ENCODE results near the gene USP17L12. TPM values are rescaled to one million over a fixed set of nuclear protein-coding genes. Genes with fewer than 3 reads are reported as not detected.
"Not testable (repeated sequence)": the region's sequence is repeated elsewhere in the genome, so short reads cannot be mapped to it uniquely, and the experiment has no call there.

Gene USP17L12
- total RNA-seq, 2 donors from 2014 or later: not detected

DNA sequence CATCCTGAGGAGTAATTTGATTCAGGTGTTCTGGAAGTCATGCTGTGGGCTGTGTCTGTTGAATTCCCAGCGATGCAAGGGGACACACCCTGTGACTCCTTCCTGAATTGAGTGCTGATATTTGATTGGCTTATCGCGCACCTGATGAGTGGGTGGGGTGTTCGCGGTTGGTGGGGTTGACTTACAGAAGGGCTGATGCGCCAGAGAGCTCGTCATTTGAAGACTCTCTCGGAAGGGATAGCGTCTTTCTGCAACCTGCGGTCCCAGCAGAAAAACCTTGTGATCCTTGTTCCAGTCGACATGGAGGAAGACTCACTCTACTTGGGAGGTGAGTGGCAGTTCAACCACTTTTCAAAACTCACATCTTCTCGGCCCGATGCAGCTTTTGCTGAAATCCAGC is 42.6 kb downstream of the USP17L12 start, which contains the start of gene USP17L21:
USP17L21 (plus strand) TSS at position 301 of the 400 bp plus-strand sequence; CDS start at position 301, 0 bp downstream.
- H3K4me1 ChIP-seq; intact Hi-C loops (cut with DNase I); H3K9me3 ChIP-seq; H3K4me3 ChIP-seq; H3K27ac ChIP-seq; H3K27me3 ChIP-seq; H3K9ac ChIP-seq (ENCODE audit: low read depth in 2 of 2, low read length in 2 of 2); DNase-seq; H3K36me3 ChIP-seq: not testable (repeated sequence)

DNA sequence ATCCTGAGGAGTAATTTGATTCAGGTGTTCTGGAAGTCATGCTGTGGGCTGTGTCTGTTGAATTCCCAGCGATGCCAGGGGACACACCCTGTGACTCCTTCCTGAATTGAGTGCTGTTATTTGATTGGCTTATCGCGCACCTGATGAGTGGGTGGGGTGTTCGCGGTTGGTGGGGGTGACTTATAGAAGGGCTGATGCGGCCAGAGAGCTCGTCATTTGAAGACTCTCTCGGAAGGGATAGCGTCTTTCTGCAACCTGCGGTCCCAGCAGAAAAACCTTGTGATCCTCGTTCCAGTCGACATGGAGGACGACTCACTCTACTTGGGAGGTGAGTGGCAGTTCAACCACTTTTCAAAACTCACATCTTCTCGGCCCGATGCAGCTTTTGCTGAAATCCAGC is 47.4 kb downstream of the USP17L12 start, which contains the start of gene USP17L22:
USP17L22 (plus strand) TSS at position 301 of the 400 bp plus-strand sequence; CDS start at position 301, 0 bp downstream.
- H3K9me3 ChIP-seq; intact Hi-C loops (cut with DNase I); H3K9ac ChIP-seq (ENCODE audit: low read depth in 2 of 2, low read length in 2 of 2); H3K4me1 ChIP-seq; H3K27me3 ChIP-seq; DNase-seq; H3K36me3 ChIP-seq; H3K4me3 ChIP-seq; H3K27ac ChIP-seq: not testable (repeated sequence)

Other genes with a start within 250 kb of the USP17L12 start
- not detected for gene FAM90A26, start 49.7 kb upstream of the USP17L12 start, total RNA-seq
- not detected for gene USP17L10, start 9.5 kb upstream of the USP17L12 start, total RNA-seq
- gene USP17L11, start 4.7 kb upstream of the USP17L12 start, total RNA-seq: not detected
- not detected for gene USP17L13, start 4.7 kb downstream of the USP17L12 start, total RNA-seq
- not detected for gene USP17L15, start 14.2 kb downstream of the USP17L12 start, total RNA-seq
- gene USP17L17, start 23.7 kb downstream of the USP17L12 start, total RNA-seq: not detected
- gene USP17L18, start 28.5 kb downstream of the USP17L12 start, total RNA-seq: not detected
- not detected for gene USP17L19, start 33.2 kb downstream of the USP17L12 start, total RNA-seq
- not detected for gene USP17L20, start 38.0 kb downstream of the USP17L12 start, total RNA-seq
- gene USP17L21, start 42.7 kb downstream of the USP17L12 start, total RNA-seq: not detected
- not detected for gene USP17L22, start 47.5 kb downstream of the USP17L12 start, total RNA-seq
- not detected for gene USP17L24, start 105.0 kb downstream of the USP17L12 start, total RNA-seq
- gene USP17L25, start 109.8 kb downstream of the USP17L12 start, total RNA-seq: not detected
- gene USP17L26, start 114.5 kb downstream of the USP17L12 start, total RNA-seq: not detected
- not detected for gene USP17L5, start 119.3 kb downstream of the USP17L12 start, total RNA-seq
- gene USP17L27, start 124.0 kb downstream of the USP17L12 start, total RNA-seq: not detected
- not detected for gene USP17L28, start 128.7 kb downstream of the USP17L12 start, total RNA-seq
- not detected for gene USP17L29, start 133.5 kb downstream of the USP17L12 start, total RNA-seq
- not detected for gene USP17L30, start 143.0 kb downstream of the USP17L12 start, total RNA-seq
- gene DEFB131A, start 224.3 kb downstream of the USP17L12 start, total RNA-seq: not detected